Fibroblast of lung (primary cell): ENCODE measurements around the gene PKD1L1. TPM values are rescaled to one million over a fixed set of nuclear protein-coding genes. Genes with fewer than 3 reads are reported as not detected.
"Not testable (repeated sequence)": the region's sequence is repeated elsewhere in the genome, so short reads cannot be mapped to it uniquely, and the experiment has no call there.

Experiments
- DNase-seq, 2 donors: peaks; one replicate each; pipeline versions ENCODE4 v3.0.0 to v3.0.0-alpha.2; 2010; ENCODE audit warnings: low read depth in 2 of 2
- H2AFZ ChIP-seq: 2 replicates; pipeline ENCODE4 v1.5.1; 2012; ENCODE audit warnings: low read length, control low read depth, inconsistent platforms
- H3K27ac ChIP-seq: 2 replicates; pipeline ENCODE4 v1.5.1; 2011; ENCODE audit warnings: low read length, control low read depth; ENCODE audit not compliant: insufficient read depth
- H3K27me3 ChIP-seq: 2 replicates; pipeline ENCODE4 v1.5.1; 2011; ENCODE audit warnings: mild to moderate bottlenecking, low read length; ENCODE audit not compliant: control insufficient read depth, insufficient read depth
- H3K36me3 ChIP-seq: 2 replicates; pipeline ENCODE4 v1.5.1; 2011; ENCODE audit warnings: low read length; ENCODE audit not compliant: control insufficient read depth, insufficient read depth
- H3K4me1 ChIP-seq: 2 replicates; pipeline ENCODE4 v1.5.1; 2011; ENCODE audit warnings: low read length; ENCODE audit not compliant: control insufficient read depth, insufficient read depth; ENCODE audit errors: extremely low read depth
- H3K4me2 ChIP-seq: 2 replicates; pipeline ENCODE4 v1.5.1; 2011; ENCODE audit warnings: low read length, control low read depth; ENCODE audit not compliant: insufficient read depth; ENCODE audit errors: extremely low read depth
- H3K4me3 ChIP-seq, 4 experiments: fragments of 200-600 bp in 1 of 4; sonication (generic) in 1 of 4; replicated peaks in 1 of 4; 2 replicates each; pipeline ENCODE4 v1.5.1; 2011 to 2016; ENCODE audit warnings: low read length in 4 of 4, low read depth in 3 of 4, mild to moderate bottlenecking in 3 of 4, control low read depth in 2 of 4, inconsistent platforms in 1 of 4, mixed read lengths in 1 of 4; ENCODE audit not compliant: insufficient read depth in 1 of 4; ENCODE audit errors: control extremely low read depth in 1 of 4
- H3K79me2 ChIP-seq: 2 replicates; pipeline ENCODE4 v1.5.1; 2012; ENCODE audit warnings: mild to moderate bottlenecking, low read length, inconsistent platforms; ENCODE audit not compliant: control insufficient read depth, insufficient read depth
- H3K9ac ChIP-seq: 2 replicates; pipeline ENCODE4 v1.5.1; 2011; ENCODE audit warnings: mild to moderate bottlenecking, low read length, control low read depth; ENCODE audit not compliant: insufficient read depth
- H3K9me3 ChIP-seq: 2 replicates; pipeline ENCODE4 v1.5.1; 2012; ENCODE audit warnings: low read depth, low read length; ENCODE audit not compliant: control insufficient read depth, insufficient read depth
- H4K20me1 ChIP-seq: 2 replicates; pipeline ENCODE4 v1.5.1; 2011; ENCODE audit warnings: low read length; ENCODE audit not compliant: control insufficient read depth, insufficient read depth; ENCODE audit errors: extremely low read depth
- CTCF ChIP-seq, 2 donors: IDR thresholded peaks in 1 of 2; conservative IDR thresholded peaks in 1 of 2; 1 replicate in 1 of 2; 2 replicates in 1 of 2; pipeline ENCODE4 v1.5.1; 2011 to 2012; ENCODE audit warnings: low read length in 2 of 2, control low read depth in 1 of 2, inconsistent platforms in 1 of 2, low read depth in 1 of 2, mild to moderate bottlenecking in 1 of 2
- EZH2 ChIP-seq: IDR thresholded peaks from 2 replicates; pipeline ENCODE4 v1.5.1; 2012; ENCODE audit warnings: low read length, control low read depth, mild to moderate bottlenecking; ENCODE audit errors: missing control alignments
- polyA plus RNA-seq, 2 donors: library from polyadenylated mRNA; depleted of rRNA in 1 of 2; stranded (reverse) in 1 of 2; unstranded in 1 of 2; fragments of >200 nt; gene quantifications; 2 replicates each; pipeline ENCODE4 v1.2.1, GENCODE V29; 2011 to 2012; ENCODE audit warnings: missing spikeins in 1 of 2
- total RNA-seq: library from RNA; depleted of rRNA; stranded (reverse); fragments of >200 nt; gene quantifications from 2 replicates; pipeline ENCODE4 v1.2.1, GENCODE V29; 2014

The PKD1L1 gene
- total and polyA plus RNA-seq, 2 donors (not counting 1 experiment from before 2014, with no cell fraction given): under 0.01 to 0.12 TPM

- Histone ChIP-seq H2AFZ (no peak overlapping the region), H3K36me3 (no peaks in the 10 kb centered on the region), H4K20me1 (no peaks in the 10 kb centered on the region), H3K4me2 (no peak overlapping the region), H3K79me2 (no peaks in the 10 kb centered on the region), H3K4me3 (no peak overlapping the region), H3K27ac (no peak overlapping the region), H3K27me3 (no peaks in the 10 kb centered on the region), H3K4me1 (peaks cover 3% of the 10 kb centered on the region), H3K9me3 (no peaks in the 10 kb centered on the region), H3K9ac (no peak overlapping the region)
- TF ChIP-seq EZH2: no peak
- TF ChIP-seq CTCF (conservative IDR thresholded peaks at IDR 0.05 in 1 of 2, IDR thresholded peaks at IDR 0.05 in 1 of 2; ENCODE audit: low read depth in 1 of 2, low read length in 2 of 2): peak; percentile 38 to 56
- DNase-seq: no peak
Measured at GRCh38 chr7:47988496-47989386, 40.5 kb upstream of the PKD1L1 start.

- no peak overlapping the region for H3K4me3 ChIP-seq
- no peak overlapping the region for H3K4me2 ChIP-seq
- H3K27ac ChIP-seq: no peak overlapping the region
- H2AFZ ChIP-seq: no peak overlapping the region
- TF ChIP-seq EZH2 (no peak), CTCF (conservative IDR thresholded peaks at IDR 0.05 in 1 of 2, IDR thresholded peaks at IDR 0.05 in 1 of 2; ENCODE audit: low read depth in 1 of 2, low read length in 2 of 2) (no peak)
- H3K79me2 ChIP-seq: peaks cover 12% of the 10 kb centered on the region
- H3K27me3 ChIP-seq: no peaks in the 10 kb centered on the region
- H4K20me1 ChIP-seq: no peaks in the 10 kb centered on the region
- H3K4me1 ChIP-seq: peaks cover 6% of the 10 kb centered on the region
- no peak for DNase-seq
- no peak overlapping the region for H3K9ac ChIP-seq
- no peaks in the 10 kb centered on the region for H3K36me3 ChIP-seq
- H3K9me3 ChIP-seq: no peaks in the 10 kb centered on the region
Measured at GRCh38 chr7:47982610-47983009, 34.3 kb upstream of the PKD1L1 start.

GRCh38 chr7:47980648-47981047 lies 32.4 kb upstream of the PKD1L1 start:
- H3K4me1 ChIP-seq, H3K27ac ChIP-seq, H4K20me1 ChIP-seq, H2AFZ ChIP-seq, H3K4me3 ChIP-seq, H3K27me3 ChIP-seq, H3K9ac ChIP-seq, H3K9me3 ChIP-seq, H3K4me2 ChIP-seq, H3K36me3 ChIP-seq, DNase-seq: not testable (repeated sequence)
- peaks cover 12% of the 10 kb centered on the region for H3K79me2 ChIP-seq
